ENCODE measurements around the gene LILRA5.
"Not testable (repeated sequence)": the region's sequence is repeated elsewhere in the genome, so short reads cannot be mapped to it uniquely, and the experiment has no call there.

Gene LILRA5

DNA sequence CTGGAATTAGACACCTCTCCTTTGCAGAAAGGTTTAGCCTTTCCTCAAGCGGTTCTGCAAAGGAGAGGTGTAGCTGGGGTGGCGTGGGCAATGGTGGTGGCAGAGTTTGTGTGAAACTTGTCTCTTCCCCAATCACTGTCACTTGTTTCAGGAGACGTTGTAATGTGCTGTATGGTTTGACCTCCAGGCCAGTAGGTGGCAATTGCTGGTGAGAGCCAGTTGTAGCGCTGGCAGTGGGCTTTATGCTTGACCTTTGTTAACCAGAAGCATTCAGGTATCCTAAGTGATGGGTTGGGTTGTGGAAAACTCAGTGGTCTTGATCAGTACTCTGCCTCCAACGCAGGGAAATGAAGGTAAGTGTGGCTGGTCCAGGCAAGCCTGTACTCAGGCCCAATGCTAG lies 12.7 kb upstream of the LILRA5 start:
- no peak for DNase-seq
- peaks cover 16% of the 10 kb centered on the region for H3K4me1 ChIP-seq (ENCODE audit: low read length)
- TF ChIP-seq EZH2phosphoT487 (IDR thresholded peaks at IDR 0.05; ENCODE audit: low read length) = no peak
- H3F3A ChIP-seq (ENCODE audit: insufficient read depth, low read length) = no peaks in the 10 kb centered on the region
- H3K4me3 ChIP-seq (ENCODE audit: low read length) = no peak overlapping the region
- H3K9ac ChIP-seq (ENCODE audit: low read length) = no peak overlapping the region
- H3K4me2 ChIP-seq (ENCODE audit: low read depth, low read length) = no peak overlapping the region
- H3K27ac ChIP-seq (ENCODE audit: low read length) = no peak overlapping the region
- H3K79me2 ChIP-seq (ENCODE audit: low read length) = no peaks in the 10 kb centered on the region
- H3K36me3 ChIP-seq (replicated peaks; ENCODE audit: insufficient read depth, low read length) = no peaks in the 10 kb centered on the region
- H3K27me3 ChIP-seq (replicated peaks; ENCODE audit: insufficient read depth, low read length) = peaks cover 30% of the 10 kb centered on the region
- no peaks in the 10 kb centered on the region for H4K20me1 ChIP-seq (ENCODE audit: insufficient read depth, low read length)
- H3K9me3 ChIP-seq (replicated peaks; ENCODE audit: insufficient read depth, low read length) = no peaks in the 10 kb centered on the region
- H2AFZ ChIP-seq (ENCODE audit: low read length) = no peak overlapping the region
- H3K9me2 ChIP-seq (replicated peaks; ENCODE audit: insufficient read depth, low read length) = no peaks in the 10 kb centered on the region

GRCh38 chr19:54325194-54325621 lies 12.2 kb upstream of the LILRA5 start:
- no peaks in the 10 kb centered on the region for H3F3A ChIP-seq (ENCODE audit: insufficient read depth, low read length)
- H3K27me3 ChIP-seq (replicated peaks; ENCODE audit: insufficient read depth, low read length) = peaks cover 34% of the 10 kb centered on the region
- H2AFZ ChIP-seq (ENCODE audit: low read length) = no peak overlapping the region
- DNase-seq = peak; percentile 55
- no peaks in the 10 kb centered on the region for H3K79me2 ChIP-seq (ENCODE audit: low read length)
- no peaks in the 10 kb centered on the region for H3K9me2 ChIP-seq (replicated peaks; ENCODE audit: insufficient read depth, low read length)
- no peaks in the 10 kb centered on the region for H3K9me3 ChIP-seq (replicated peaks; ENCODE audit: insufficient read depth, low read length)
- H3K4me3 ChIP-seq (ENCODE audit: low read length) = no peak overlapping the region
- no peak overlapping the region for H3K4me2 ChIP-seq (ENCODE audit: low read depth, low read length)
- H4K20me1 ChIP-seq (ENCODE audit: insufficient read depth, low read length) = no peaks in the 10 kb centered on the region
- TF ChIP-seq, protein P1, sequence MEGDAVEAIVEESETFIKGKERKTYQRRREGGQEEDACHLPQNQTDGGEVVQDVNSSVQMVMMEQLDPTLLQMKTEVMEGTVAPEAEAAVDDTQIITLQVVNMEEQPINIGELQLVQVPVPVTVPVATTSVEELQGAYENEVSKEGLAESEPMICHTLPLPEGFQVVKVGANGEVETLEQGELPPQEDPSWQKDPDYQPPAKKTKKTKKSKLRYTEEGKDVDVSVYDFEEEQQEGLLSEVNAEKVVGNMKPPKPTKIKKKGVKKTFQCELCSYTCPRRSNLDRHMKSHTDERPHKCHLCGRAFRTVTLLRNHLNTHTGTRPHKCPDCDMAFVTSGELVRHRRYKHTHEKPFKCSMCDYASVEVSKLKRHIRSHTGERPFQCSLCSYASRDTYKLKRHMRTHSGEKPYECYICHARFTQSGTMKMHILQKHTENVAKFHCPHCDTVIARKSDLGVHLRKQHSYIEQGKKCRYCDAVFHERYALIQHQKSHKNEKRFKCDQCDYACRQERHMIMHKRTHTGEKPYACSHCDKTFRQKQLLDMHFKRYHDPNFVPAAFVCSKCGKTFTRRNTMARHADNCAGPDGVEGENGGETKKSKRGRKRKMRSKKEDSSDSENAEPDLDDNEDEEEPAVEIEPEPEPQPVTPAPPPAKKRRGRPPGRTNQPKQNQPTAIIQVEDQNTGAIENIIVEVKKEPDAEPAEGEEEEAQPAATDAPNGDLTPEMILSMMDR (IDR thresholded peaks at IDR 0.05; ENCODE audit: low read length) = peak; percentile 83
- TF ChIP-seq EZH2phosphoT487 (IDR thresholded peaks at IDR 0.05; ENCODE audit: low read length) (no peak), EZH2 (optimal IDR thresholded peaks at IDR 0.05; ENCODE audit: low read depth, low read length) (no peak)
- no peak overlapping the region for H3K27ac ChIP-seq (ENCODE audit: low read length)
- H3K9ac ChIP-seq (ENCODE audit: low read length) = no peak overlapping the region
- H3K4me1 ChIP-seq (ENCODE audit: low read length) = peaks cover 16% of the 10 kb centered on the region
- no peaks in the 10 kb centered on the region for H3K36me3 ChIP-seq (replicated peaks; ENCODE audit: insufficient read depth, low read length)

DNA sequence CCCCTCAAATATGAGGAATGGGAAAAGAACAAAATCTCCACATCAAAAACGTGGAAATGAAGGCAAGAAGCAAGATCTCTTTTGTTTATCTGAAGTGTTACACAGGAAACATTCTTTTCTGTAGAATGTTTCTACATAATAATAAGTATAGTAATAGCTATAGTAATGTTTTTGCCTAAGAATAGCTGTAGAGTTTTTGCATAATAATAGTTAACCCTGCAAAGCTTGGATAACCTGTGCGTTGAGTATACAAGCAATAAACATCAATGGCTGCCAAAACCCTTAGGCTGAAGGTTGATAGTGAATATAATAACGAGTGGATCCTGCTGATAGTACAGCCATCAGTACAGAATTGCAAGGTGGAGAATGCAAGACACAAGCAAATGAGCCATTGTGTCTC lies 11.1 kb upstream of the LILRA5 start:
- Histone ChIP-seq H3K27me3 (replicated peaks; ENCODE audit: insufficient read depth, low read length) (peaks cover 46% of the 10 kb centered on the region), H3K9me3 (replicated peaks; ENCODE audit: insufficient read depth, low read length) (no peaks in the 10 kb centered on the region), H3K4me1 (ENCODE audit: low read length) (peaks cover 16% of the 10 kb centered on the region), H3F3A (ENCODE audit: insufficient read depth, low read length) (no peaks in the 10 kb centered on the region), H3K9me2 (replicated peaks; ENCODE audit: insufficient read depth, low read length) (no peaks in the 10 kb centered on the region), H3K36me3 (replicated peaks; ENCODE audit: insufficient read depth, low read length) (no peaks in the 10 kb centered on the region), H2AFZ (ENCODE audit: low read length) (no peak overlapping the region), H4K20me1 (ENCODE audit: insufficient read depth, low read length) (no peaks in the 10 kb centered on the region), H3K4me2 (ENCODE audit: low read depth, low read length) (no peak overlapping the region), H3K9ac (ENCODE audit: low read length) (no peak overlapping the region), H3K27ac (ENCODE audit: low read length) (no peak overlapping the region), H3K79me2 (ENCODE audit: low read length) (no peaks in the 10 kb centered on the region), H3K4me3 (ENCODE audit: low read length) (no peak overlapping the region)
- DNase-seq = no peak
- TF ChIP-seq EZH2 (optimal IDR thresholded peaks at IDR 0.05; ENCODE audit: low read depth, low read length) = no peak

- not testable (repeated sequence) for H3K9me2 ChIP-seq (replicated peaks; ENCODE audit: insufficient read depth, low read length); H3K79me2 ChIP-seq (ENCODE audit: low read length); DNase-seq; H3K36me3 ChIP-seq (replicated peaks; ENCODE audit: insufficient read depth, low read length); H3K4me3 ChIP-seq (ENCODE audit: low read length); H2AFZ ChIP-seq (ENCODE audit: low read length); H3K9ac ChIP-seq (ENCODE audit: low read length); H3F3A ChIP-seq (ENCODE audit: insufficient read depth, low read length); H3K27ac ChIP-seq (ENCODE audit: low read length); H3K9me3 ChIP-seq (replicated peaks; ENCODE audit: insufficient read depth, low read length); H3K4me2 ChIP-seq (ENCODE audit: low read depth, low read length); H4K20me1 ChIP-seq (ENCODE audit: insufficient read depth, low read length)
- peaks cover 57% of the 10 kb centered on the region for H3K27me3 ChIP-seq (replicated peaks; ENCODE audit: insufficient read depth, low read length)
- peaks cover 16% of the 10 kb centered on the region for H3K4me1 ChIP-seq (ENCODE audit: low read length)
These were observed 10.0 kb upstream of the LILRA5 start for GRCh38 chr19:54322934-54323333.

- H3K9me2 ChIP-seq (replicated peaks; ENCODE audit: insufficient read depth, low read length); H3K9me3 ChIP-seq (replicated peaks; ENCODE audit: insufficient read depth, low read length); H2AFZ ChIP-seq (ENCODE audit: low read length); H3K4me3 ChIP-seq (ENCODE audit: low read length); H3K79me2 ChIP-seq (ENCODE audit: low read length); H3K36me3 ChIP-seq (replicated peaks; ENCODE audit: insufficient read depth, low read length); H4K20me1 ChIP-seq (ENCODE audit: insufficient read depth, low read length); H3K9ac ChIP-seq (ENCODE audit: low read length); DNase-seq; H3F3A ChIP-seq (ENCODE audit: insufficient read depth, low read length); H3K27ac ChIP-seq (ENCODE audit: low read length); H3K4me2 ChIP-seq (ENCODE audit: low read depth, low read length): not testable (repeated sequence)
- H3K27me3 ChIP-seq (replicated peaks; ENCODE audit: insufficient read depth, low read length) = peaks cover 63% of the 10 kb centered on the region
- peaks cover 12% of the 10 kb centered on the region for H3K4me1 ChIP-seq (ENCODE audit: low read length)
These were observed 9.3 kb upstream of the LILRA5 start for GRCh38 chr19:54322295-54322694.
